ENCODE measurements around the gene FAM83D.

DNA sequence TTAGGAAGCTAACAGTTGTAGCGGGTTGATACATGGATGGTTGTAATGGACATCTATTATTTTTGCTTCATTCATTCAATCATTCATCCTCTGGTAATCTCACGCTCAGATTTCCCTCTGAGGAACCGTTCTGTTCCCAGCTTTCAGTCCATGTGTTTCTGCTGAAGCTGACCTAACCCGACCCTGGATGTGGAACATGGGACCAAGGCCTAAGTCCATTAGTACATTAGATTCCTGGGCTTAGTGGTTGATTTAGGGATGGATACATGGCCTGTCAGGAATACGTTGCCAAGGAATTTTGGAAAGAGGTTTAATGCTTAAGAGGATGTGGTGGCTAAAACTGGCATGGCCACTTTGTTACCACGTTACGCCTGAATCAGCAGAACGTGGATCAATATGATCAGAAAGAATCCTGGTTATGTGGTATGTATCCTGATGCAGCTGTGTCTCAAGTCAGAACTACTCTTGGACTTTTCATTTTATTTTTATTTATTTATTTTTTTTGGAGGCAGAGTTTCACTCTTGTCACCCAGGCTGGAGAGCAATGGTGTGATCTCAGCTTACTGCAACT is 31.8 kb downstream of the FAM83D start:
- TF ChIP-seq CEBPB (IDR thresholded peaks at IDR 0.05; ENCODE audit: low read depth, low read length), result no peak
- no peak for TF ChIP-seq CTCF (IDR thresholded peaks at IDR 0.05; ENCODE audit: control extremely low read depth in 1 of 3, insufficient read depth in 1 of 3, low read depth in 1 of 3, low read length in 3 of 3)
- TF ChIP-seq POLR2AphosphoS5 (IDR thresholded peaks at IDR 0.05; ENCODE audit: low read depth, low read length), result no peak
- TF ChIP-seq PHF8 (conservative IDR thresholded peaks at IDR 0.05; ENCODE audit: low read depth, low read length), result no peak
- TF ChIP-seq SIX5 (IDR thresholded peaks at IDR 0.05; ENCODE audit: low read depth, low read length), result no peak
- TF ChIP-seq SP2 (IDR thresholded peaks at IDR 0.05; ENCODE audit: low read length), result no peak
- TF ChIP-seq POLR2A (IDR thresholded peaks at IDR 0.05; ENCODE audit: control extremely low read depth in 1 of 2, low read depth in 2 of 2, low read length in 2 of 2), result no peak
- no peak for TF ChIP-seq KDM1A (IDR thresholded peaks at IDR 0.05; ENCODE audit: borderline replicate concordance, low read length)
- no peak for TF ChIP-seq JUN (IDR thresholded peaks at IDR 0.05; ENCODE audit: low read depth, low read length)
- TF ChIP-seq CBX5 (IDR thresholded peaks at IDR 0.05; ENCODE audit: low read depth, low read length), result no peak
- no peak for TF ChIP-seq BRCA1 (IDR thresholded peaks at IDR 0.05; ENCODE audit: low read depth, low read length)
